Muscle layer of duodenum (tissue), 2 donors: ENCODE data around the gene KDF1.

Source experiments
- H3K27ac ChIP-seq: one replicate; pipeline ENCODE4 v1.7.0; 2013; ENCODE audit warnings: mild to moderate bottlenecking, low read length
- H3K27me3 ChIP-seq: one replicate; pipeline ENCODE4 v1.7.0; 2013; ENCODE audit warnings: low read depth, mild to moderate bottlenecking, control low read depth, low read length
- H3K36me3 ChIP-seq, 2 donors: one replicate each; pipeline ENCODE4 v1.7.0; 2013; ENCODE audit warnings: low read length in 2 of 2, control low read depth in 1 of 2, mild to moderate bottlenecking in 1 of 2; ENCODE audit not compliant: insufficient read depth in 2 of 2, control insufficient read depth in 1 of 2
- H3K4me1 ChIP-seq, 2 donors: one replicate each; pipeline ENCODE4 v1.7.0; 2013; ENCODE audit warnings: low read length in 2 of 2, mild to moderate bottlenecking in 2 of 2, control low read depth in 1 of 2, moderate library complexity in 1 of 2; ENCODE audit not compliant: insufficient read depth in 2 of 2, control insufficient read depth in 1 of 2
- H3K4me3 ChIP-seq, 2 donors: one replicate each; pipeline ENCODE4 v1.7.0; 2013; ENCODE audit warnings: low read length in 2 of 2, low read depth in 1 of 2, mild to moderate bottlenecking in 1 of 2
- H3K9me3 ChIP-seq, 2 donors: one replicate each; pipeline ENCODE4 v1.7.0; 2013; ENCODE audit warnings: low read length in 2 of 2, control low read depth in 1 of 2, mild to moderate bottlenecking in 1 of 2; ENCODE audit not compliant: control insufficient read depth in 1 of 2
- donor health status: healthy.

Gene KDF1

GRCh38 chr1:26911399-26912146, 48.7 kb downstream of the KDF1 start:
- Histone ChIP-seq H3K4me1 (no peaks in the 10 kb centered on the region), H3K9me3 (no peaks in the 10 kb centered on the region), H3K4me3 (peak overlapping the region in 1 of 2 donors; percentile 66), H3K36me3 (no peaks in the 10 kb centered on the region), H3K27me3 (no peaks in the 10 kb centered on the region), H3K27ac (no peak overlapping the region)

GRCh38 chr1:26910343-26911160, 49.7 kb downstream of the KDF1 start:
- H3K36me3 ChIP-seq: no peaks in the 10 kb centered on the region
- H3K9me3 ChIP-seq: no peaks in the 10 kb centered on the region
- no peaks in the 10 kb centered on the region for H3K27me3 ChIP-seq
- H3K4me3 ChIP-seq: no peak overlapping the region
- H3K27ac ChIP-seq: no peak overlapping the region
- H3K4me1 ChIP-seq: no peaks in the 10 kb centered on the region

GRCh38 chr1:26909951-26910342, 50.3 kb downstream of the KDF1 start:
- H3K27ac ChIP-seq: no peak overlapping the region

DNA sequence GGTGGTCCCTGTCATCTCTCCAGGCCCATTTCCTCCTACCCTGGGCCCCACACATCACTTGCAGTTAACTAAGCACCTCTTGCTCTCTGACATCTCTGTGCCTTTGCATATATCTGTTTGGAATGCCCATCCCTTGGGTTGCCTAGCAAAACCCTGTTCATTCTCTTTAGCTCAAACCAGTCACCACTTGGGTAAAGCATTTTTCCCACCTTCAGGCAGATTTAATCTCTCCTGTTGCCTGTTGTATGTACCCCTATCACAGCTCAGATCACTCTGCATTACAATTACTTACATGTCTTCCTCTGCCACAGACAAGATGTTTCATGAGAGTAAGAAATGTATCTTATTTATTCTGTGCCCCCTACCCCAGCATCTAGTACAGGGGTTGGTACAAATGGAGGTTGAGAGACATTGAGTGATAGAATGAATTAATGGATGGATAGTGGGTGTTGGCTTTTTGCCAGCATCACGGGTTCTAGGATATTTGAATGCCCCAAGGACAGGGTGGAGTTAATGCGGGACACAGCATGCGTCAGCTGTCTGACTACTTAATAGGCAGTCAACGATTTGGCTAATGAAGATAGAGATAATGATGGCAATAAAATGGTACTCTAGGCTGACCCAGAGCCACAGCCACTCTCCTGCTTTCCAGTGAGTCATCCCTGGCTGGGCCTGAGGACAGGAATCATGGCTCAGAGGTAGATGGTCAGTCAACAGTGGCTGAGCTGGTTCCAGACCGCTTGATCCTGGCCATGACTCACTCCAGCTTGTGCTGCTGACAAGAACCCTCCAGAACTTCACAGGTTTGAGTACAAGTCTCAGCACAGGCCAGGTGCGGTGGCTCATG, 53.0 kb downstream of the KDF1 start:
- Histone ChIP-seq H3K9me3 (no peaks in the 10 kb centered on the region), H3K27ac (no peak overlapping the region), H3K36me3 (no peaks in the 10 kb centered on the region), H3K4me1 (no peaks in the 10 kb centered on the region), H3K27me3 (no peaks in the 10 kb centered on the region), H3K4me3 (no peak overlapping the region)

More at GRCh38 chr1:26909951-26910342, 50.3 kb downstream of the KDF1 start:
- H3K27me3 ChIP-seq: no peaks in the 10 kb centered on the region
- no peaks in the 10 kb centered on the region for H3K9me3 ChIP-seq
- no peaks in the 10 kb centered on the region for H3K36me3 ChIP-seq
- no peak overlapping the region for H3K4me3 ChIP-seq
- H3K4me1 ChIP-seq: no peaks in the 10 kb centered on the region

DNA sequence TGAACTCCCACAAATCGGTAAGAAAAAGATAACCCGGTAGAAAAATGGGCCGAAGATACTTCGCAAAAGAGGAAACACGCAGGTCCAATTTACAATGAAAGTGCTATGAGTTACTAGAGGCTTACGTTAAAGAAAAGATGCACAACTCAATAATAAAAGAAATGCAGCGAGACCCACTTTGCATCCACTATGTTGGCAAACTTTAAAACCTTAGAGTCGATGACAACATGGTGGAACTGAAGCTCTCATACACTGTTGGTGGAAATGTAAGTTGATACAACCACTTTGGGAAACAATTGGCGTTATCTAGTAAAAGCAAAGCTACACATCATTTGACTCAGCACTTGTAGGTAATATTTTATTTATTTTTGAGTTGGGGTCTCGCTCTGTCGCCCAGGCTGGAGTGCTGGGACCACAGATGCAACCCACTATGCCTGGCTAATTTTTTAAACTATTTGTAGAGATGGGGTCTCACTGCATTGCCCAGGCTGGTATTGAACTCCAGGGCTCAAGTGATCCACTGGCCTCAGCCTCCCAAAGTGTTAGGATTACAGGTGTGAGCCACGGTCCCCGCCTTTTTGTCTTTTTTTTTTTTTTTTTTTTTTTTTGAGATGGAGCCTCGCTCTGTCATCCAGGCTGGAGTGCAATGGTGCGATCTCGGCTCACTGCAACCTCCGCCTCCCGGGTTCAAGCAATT, 59.3 kb downstream of the KDF1 start:
- H3K27ac ChIP-seq: peak overlapping the region; percentile 93
- peaks cover 11 to 20% of the 10 kb centered on the region in 2 donors for H3K36me3 ChIP-seq
- no peaks in the 10 kb centered on the region for H3K9me3 ChIP-seq
- no peaks in the 10 kb centered on the region for H3K27me3 ChIP-seq
- peak overlapping the region; percentile 88 to 100 for H3K4me3 ChIP-seq
- H3K4me1 ChIP-seq: peaks cover 8 to 20% of the 10 kb centered on the region in 2 donors

- Histone ChIP-seq H3K4me1 (peaks cover 8 to 20% of the 10 kb centered on the region in 2 donors), H3K4me3 (peak within 1 kb of the TSS; percentile 88 to 100), H3K36me3 (peaks cover 14 to 27% of the 10 kb centered on the region in 2 donors), H3K27me3 (no peaks in the 10 kb centered on the region), H3K27ac (peak within 1 kb of the TSS; percentile 93), H3K9me3 (no peaks in the 10 kb centered on the region)
Observed at GRCh38 chr1:26900001-26900814, 60.1 kb downstream of the KDF1 start, which contains the start of gene GPATCH3. Gene GPATCH3 (minus strand): TSS chr1:26900467. CDS start chr1:26900442, 25 bp downstream.
